ENCODE results near the gene LSM3. TPM values are rescaled to one million over a fixed set of nuclear protein-coding genes. Genes with fewer than 3 reads are reported as not detected.

The LSM3 gene
- total RNA-seq, 4 donors from 2014 or later = 11.6 to 16.8 (median 14.2) TPM

- intact Hi-C loops (cut with DNase I; ENCODE audit: low total_unique reads) = loop anchor here (10.0 kb wide), 1 partner anchor 195 kb away; the partner anchor contains the start of gene SLC6A6
- no peaks in the 10 kb centered on the region for H3K36me3 ChIP-seq
Measured at GRCh38 chr3:14209581-14210289, 31.1 kb downstream of the LSM3 start.

GRCh38 chr3:14210290-14210688 lies 31.7 kb downstream of the LSM3 start:
- DNase-seq (no peak), ATAC-seq (no peak)
- Histone ChIP-seq H3K27ac (no peak overlapping the region), H3K4me3 (no peak overlapping the region), H3K9me3 (no peaks in the 10 kb centered on the region), H3K4me1 (peaks cover 0 to 4% of the 10 kb centered on the region in 2 donors), H3K27me3 (no peaks in the 10 kb centered on the region), H3K36me3 (no peaks in the 10 kb centered on the region)
- intact Hi-C loops (cut with DNase I; ENCODE audit: low total_unique reads) (no loop called here), in situ Hi-C loops (cut with MboI; ENCODE audit: low sequenced_read_pairs in 4 of 4) (no loop called here)
- no peak for TF ChIP-seq CTCF (IDR thresholded peaks at IDR 0.05 in 4 of 5, conservative IDR thresholded peaks at IDR 0.05 in 1 of 5)
- TF ChIP-seq POLR2A (IDR thresholded peaks at IDR 0.05) = no peak

More at GRCh38 chr3:14209581-14210289, 31.1 kb downstream of the LSM3 start:
- Histone ChIP-seq H3K9me3 (no peaks in the 10 kb centered on the region), H3K4me1 (peaks cover 5 to 9% of the 10 kb centered on the region in 2 donors), H3K4me3 (no peak overlapping the region), H3K27ac (no peak overlapping the region), H3K27me3 (no peaks in the 10 kb centered on the region)
- TF ChIP-seq CTCF (IDR thresholded peaks at IDR 0.05 in 4 of 5, conservative IDR thresholded peaks at IDR 0.05 in 1 of 5) (no peak), POLR2A (IDR thresholded peaks at IDR 0.05) (no peak)
- no peak for ATAC-seq
- in situ Hi-C loops (cut with MboI; ENCODE audit: low sequenced_read_pairs in 4 of 4) = loop anchor here in 3 of 4 donors (10.0 kb wide), 3 partner anchors 55 to 265 kb away; no protein-coding TSS in a partner anchor
- DNase-seq = no peak

GRCh38 chr3:14210843-14211594 lies 32.4 kb downstream of the LSM3 start:
- intact Hi-C loops (cut with DNase I; ENCODE audit: low total_unique reads) (no loop called here), in situ Hi-C loops (cut with MboI; ENCODE audit: low sequenced_read_pairs in 4 of 4) (no loop called here)
- DNase-seq (no peak), ATAC-seq (no peak)
- H3K9me3 ChIP-seq = no peaks in the 10 kb centered on the region
- no peak overlapping the region for H3K27ac ChIP-seq
- H3K4me3 ChIP-seq = no peak overlapping the region
- no peaks in the 10 kb centered on the region for H3K36me3 ChIP-seq
- H3K4me1 ChIP-seq = no peaks in the 10 kb centered on the region
- H3K27me3 ChIP-seq = no peaks in the 10 kb centered on the region
- no peak for TF ChIP-seq POLR2A (IDR thresholded peaks at IDR 0.05)
- TF ChIP-seq CTCF (IDR thresholded peaks at IDR 0.05 in 4 of 5, conservative IDR thresholded peaks at IDR 0.05 in 1 of 5) = no peak

GRCh38 chr3:14211621-14212020 lies 33.0 kb downstream of the LSM3 start:
- no peaks in the 10 kb centered on the region for H3K9me3 ChIP-seq
- TF ChIP-seq POLR2A (IDR thresholded peaks at IDR 0.05) (no peak), CTCF (IDR thresholded peaks at IDR 0.05 in 4 of 5, conservative IDR thresholded peaks at IDR 0.05 in 1 of 5) (no peak)
- intact Hi-C loops (cut with DNase I; ENCODE audit: low total_unique reads) = no loop called here

More at GRCh38 chr3:14211621-14212020, 33.0 kb downstream of the LSM3 start:
- DNase-seq = no peak
- in situ Hi-C loops (cut with MboI; ENCODE audit: low sequenced_read_pairs in 4 of 4) = no loop called here
- Histone ChIP-seq H3K27me3 (no peaks in the 10 kb centered on the region), H3K36me3 (no peaks in the 10 kb centered on the region), H3K4me1 (no peaks in the 10 kb centered on the region), H3K27ac (no peak overlapping the region), H3K4me3 (no peak overlapping the region)
- no peak for ATAC-seq

Measured in gastrocnemius medialis (tissue), 4 donors.